NCI-H2081 (cell line): Measurements from ENCODE around the gene VSTM2B.
"Not testable (repeated sequence)": the region's sequence is repeated elsewhere in the genome, so short reads cannot be mapped to it uniquely, and the experiment has no call there.

Experiments used
- DNase-seq, 2 experiments: peaks; one replicate each; lab custom pipeline; 2025; lab: John Stamatoyannopoulos, UW

VSTM2B gene

DNA sequence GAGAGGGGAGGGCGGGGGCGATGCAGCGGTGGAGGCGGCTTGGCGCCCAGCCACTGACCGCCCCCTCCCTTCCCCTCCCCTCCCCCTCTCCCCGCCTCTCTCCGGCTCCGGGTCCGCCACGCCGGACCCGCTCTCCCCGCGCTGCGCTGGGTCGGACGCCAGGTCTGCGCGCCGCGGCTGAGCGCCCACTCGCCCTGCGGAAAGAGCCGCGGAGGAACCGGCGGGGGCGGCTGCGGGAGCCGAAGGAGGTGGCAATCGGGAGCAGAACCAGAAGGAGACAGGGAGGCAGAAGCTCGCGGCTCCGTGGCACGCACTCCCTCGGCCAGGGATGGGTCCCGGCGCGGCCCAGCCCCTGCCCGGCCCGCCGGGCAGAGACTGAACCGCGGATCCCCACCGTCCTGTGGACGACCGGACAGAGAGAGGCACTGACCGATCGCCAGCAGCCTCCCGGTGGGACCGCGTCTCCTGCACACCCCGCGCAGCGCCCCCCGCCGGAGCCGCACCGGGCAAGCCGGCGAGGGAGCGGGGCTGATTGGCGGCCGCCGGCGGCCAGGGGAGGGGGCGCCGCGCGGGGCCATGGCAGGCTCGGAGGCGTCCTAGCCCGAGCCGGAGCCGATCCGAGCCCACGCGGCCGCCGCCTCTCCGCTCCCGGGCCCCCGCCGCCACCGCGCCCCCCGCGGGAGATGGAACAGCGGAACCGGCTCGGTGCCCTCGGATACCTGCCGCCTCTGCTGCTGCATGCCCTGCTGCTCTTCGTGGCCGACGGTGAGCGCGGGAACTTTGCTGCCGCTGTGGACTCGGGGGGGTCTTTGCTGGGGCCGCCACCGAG lies at the start of gene VSTM2B:
Gene VSTM2B, plus strand, starts transcription at position 94 of the 829 bp plus-strand sequence. Its CDS starts 590 bp downstream, at position 684.
- no peak for DNase-seq

GRCh38 chr19:29476528-29476927 lies 49.3 kb upstream of the VSTM2B start:
- DNase-seq, result no peak

DNA sequence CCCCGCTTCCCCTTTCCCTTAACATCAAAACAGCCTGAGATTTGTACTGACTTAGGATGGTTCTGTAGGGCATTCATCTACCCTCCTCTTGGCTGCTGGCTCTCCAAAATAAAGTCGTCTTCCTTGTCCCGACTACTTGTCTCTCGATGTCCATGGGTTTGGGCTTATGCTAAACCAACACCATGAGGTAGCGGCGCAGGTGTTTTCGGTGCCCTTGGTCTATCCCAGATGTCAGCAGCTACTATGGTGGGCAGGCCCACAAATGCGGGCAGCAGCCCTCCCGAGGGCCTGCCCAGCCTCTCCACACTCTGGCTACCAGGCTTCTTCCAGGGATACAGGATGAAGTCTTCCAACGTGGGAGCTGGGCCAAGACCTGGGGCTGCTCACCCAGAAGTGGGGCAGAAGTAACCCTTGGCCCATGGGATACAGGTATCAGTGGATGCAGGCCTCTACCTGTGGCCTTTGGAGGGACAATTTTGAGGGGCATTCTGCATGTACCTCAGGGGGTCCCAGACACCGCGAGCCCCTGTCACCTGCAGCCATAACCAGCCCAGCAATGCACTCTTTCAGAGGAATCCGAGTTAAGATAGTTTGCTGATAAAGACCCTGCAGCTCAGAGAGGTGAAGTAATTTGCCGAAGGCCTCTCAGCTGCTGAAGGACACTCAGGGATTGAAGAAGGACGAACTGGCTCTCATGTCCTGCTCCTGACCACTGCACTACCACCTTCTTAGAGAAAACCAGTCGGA lies 47.8 kb upstream of the VSTM2B start:
- DNase-seq, result no peak

- DNase-seq, result no peak
Observed at GRCh38 chr19:29478578-29479565, 46.9 kb upstream of the VSTM2B start.

- no peak for DNase-seq
Observed at GRCh38 chr19:29479941-29480340, 45.9 kb upstream of the VSTM2B start.

DNA sequence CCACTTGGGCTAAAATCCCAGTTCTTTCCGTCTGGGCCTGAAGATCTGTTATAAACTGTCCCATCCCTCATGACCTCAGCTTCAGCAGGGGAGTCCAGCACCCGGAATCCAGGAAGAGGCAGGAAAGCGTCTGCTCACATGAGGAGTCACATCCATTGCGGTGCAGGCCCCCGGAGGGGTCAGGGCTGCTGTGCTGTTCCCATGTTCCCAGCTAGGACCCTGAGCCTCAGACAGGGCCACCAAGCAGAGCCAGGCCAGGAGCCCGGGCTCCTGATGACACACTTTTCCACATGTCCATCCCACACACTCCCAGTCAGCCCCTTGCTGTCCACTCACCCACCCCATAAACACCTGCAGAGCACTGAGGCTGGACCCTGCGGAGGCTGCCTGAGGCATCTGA lies 45.3 kb upstream of the VSTM2B start:
- DNase-seq, result no peak

- DNase-seq, result no peak
Observed at GRCh38 chr19:29482855-29483640, 42.7 kb upstream of the VSTM2B start.

DNA sequence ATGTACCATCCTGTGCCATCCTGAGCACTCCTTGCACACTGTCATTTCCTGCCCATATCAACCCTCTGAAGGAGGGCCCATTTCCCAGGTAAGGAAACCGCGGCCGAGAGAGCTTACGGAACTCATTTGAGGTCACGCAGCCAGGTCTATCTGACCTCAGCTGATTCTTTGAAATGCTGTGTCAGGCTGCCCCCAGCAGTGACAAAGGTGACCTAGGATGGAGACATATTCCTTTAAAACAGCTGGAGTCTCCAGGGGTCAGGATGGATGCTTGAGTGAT lies 42.2 kb upstream of the VSTM2B start:
- no peak for DNase-seq

DNA sequence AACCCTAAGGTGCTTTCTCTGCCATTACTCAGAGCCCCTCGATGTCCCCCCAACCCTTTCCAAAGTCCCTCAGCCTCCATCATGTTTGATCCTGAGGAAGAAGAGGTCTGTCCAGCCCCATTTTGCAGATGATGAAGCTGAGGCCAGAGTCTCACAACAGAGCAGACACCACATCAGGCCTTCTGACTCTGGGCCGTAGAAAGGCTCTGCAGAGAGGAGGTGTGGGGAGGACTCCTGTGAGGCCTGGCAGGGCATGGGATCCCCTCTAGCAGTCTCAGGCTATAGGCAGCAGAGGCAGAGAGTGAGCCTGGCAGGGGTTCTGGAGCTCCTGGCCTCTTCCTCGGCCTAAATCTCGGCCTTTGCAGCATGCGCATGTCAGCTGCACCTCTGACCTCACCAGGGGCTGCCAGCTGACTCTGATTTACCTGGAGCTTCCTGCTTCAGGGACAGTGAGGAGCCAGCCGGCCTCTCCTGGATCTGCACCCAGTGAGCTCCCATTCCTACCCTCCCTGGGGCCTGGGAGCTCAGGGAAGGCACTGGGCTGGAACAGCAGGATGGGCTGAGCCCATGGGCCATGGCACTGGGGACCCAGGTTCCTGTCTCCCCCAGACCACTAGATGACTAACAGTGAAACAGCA lies 41.7 kb upstream of the VSTM2B start:
- no peak for DNase-seq

- DNase-seq, result no peak
Observed at GRCh38 chr19:29484876-29485275, 40.9 kb upstream of the VSTM2B start.

GRCh38 chr19:29485293-29485692 lies 40.5 kb upstream of the VSTM2B start:
- DNase-seq, result no peak

DNA sequence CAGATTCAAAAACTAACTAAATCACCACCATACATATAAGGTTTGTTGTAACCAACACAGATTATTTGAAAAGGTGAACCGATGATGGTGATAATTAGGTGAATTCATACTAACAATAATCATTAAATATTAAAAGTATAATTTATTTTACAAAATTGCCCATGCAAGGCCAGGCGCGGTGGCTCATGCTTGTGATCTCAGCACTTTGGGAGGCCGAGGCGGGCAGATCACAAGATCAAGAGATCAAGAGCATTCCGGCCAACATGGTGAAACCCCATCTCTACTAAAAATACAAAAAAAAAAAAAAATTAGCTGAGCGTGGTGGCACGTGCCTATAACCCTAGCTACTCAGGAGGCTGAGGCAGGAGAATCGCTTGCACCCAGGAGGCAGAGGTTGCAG lies 38.8 kb upstream of the VSTM2B start:
- not testable (repeated sequence) for DNase-seq

DNA sequence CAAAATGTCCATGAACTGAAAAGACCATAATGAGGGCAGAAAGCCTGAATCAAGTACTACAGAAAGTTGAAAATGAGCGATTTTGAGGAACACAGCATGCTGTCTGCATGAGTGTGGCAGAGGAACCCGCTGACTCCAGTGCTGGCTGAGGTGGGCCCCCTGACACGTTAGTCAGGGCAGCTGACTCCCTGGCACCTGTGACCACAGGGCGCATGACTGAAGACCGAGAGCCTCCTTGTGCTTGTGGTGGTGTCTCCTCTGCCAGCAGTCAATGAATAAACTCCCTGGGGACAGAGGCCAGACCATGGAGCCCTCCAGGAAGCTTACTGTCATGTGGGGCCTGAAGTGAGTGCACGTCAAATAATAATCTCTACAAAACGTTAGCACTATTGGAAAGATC lies 38.4 kb upstream of the VSTM2B start:
- DNase-seq, result no peak

DNA sequence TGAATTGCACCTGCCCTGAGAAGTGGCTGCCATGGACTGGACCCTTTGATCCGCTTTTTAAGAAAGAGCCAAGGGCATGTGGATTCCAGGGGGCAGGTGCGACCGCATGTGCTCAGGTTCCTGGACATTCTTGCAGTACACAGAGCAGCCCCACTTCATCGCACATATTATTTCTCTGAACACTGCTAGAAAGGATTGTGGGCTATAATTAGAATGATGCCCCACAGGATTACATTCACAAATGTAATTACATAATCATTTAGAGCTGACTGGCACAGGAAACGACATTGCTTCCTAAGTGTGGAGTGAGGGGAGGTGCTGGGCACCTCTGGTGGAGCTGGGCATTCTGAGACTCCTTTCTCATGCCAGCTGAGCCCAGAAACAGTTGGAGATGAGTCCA lies 37.5 kb upstream of the VSTM2B start:
- DNase-seq, result no peak

DNA sequence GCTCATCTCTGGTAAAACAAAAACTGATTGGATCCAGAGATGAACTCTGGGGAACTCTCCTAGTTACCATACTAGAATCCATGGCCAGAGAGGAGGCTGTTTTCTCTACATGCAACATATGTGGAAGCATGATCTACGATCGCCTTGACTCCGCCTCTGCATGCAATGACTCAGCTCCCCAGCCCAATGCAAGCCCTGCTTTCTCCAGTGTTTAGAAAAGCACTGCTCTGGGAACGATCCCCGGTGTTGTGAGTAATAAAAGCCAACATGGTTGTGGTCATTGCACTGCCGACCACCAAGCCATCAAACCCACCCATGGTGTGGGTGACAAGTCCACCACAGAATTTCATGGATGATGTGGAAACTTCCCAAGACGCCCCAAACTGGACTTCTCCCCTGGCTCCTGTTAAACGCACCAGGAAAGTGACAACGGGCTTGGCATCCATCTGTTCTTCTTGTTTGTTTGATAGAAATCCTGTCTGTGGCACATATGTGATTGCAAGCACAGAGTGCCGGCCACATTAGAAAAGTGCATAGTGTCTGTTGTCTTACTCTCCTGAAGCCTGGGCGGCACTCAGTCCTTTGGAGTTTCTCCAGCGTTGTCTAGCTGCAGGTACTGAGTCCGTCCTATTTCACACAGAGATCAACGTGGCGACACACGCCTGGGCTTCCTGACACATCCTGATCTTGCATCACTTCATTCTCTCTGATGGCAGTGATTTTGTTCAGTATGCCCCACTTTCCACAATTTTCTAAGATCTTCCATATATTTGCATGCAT lies 36.4 kb upstream of the VSTM2B start:
- no peak for DNase-seq

DNA sequence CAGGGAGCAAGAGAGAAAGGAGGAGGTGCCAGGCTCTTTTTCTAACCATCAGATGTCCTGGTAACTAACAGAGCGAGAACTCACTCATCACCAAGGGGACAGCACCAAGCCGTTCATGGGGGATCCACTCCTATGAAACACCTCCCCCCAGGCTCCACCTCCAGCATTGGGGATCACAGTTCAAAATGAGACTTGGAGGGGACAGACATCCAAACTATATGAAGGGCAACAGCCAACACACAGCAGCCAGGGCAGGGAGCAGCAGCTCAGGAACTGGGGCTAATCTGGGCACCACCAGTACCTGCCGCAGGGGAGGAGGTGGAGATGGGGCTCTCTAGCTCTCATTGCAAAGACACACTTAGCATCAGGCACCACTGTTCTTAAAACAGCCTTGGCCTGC lies 34.3 kb upstream of the VSTM2B start:
- no peak for DNase-seq

DNA sequence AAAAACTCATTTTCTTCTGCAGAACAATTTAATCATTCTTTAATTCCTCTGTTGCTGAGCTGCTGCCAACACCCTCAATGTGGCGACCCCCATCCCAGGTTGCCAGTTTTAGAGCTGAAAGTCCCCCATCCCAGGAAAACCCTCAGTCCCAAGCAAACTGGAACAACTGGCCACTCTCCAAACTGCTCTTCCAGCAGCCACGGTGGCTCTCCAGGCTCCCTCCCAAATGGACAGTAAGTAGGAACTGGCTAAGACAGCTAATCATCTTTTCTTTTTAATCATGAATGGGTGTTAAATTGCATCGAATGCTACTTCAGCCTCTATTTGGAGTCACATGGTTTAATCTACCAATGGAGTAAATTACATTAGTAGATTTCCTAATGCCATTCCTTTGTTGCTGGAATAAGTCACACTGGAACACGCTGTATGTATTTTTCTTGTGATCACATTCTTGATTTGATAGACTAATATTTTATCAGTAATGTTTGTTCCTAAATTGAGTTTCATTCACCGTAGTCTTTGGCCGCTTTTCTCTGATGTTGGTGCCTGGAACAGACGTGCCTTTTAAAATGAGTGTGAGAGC lies 33.7 kb upstream of the VSTM2B start:
- DNase-seq, result no peak

GRCh38 chr19:29492769-29493168 lies 33.0 kb upstream of the VSTM2B start:
- DNase-seq, result no peak

- DNase-seq, result no peak
Observed at GRCh38 chr19:29495091-29495490, 30.7 kb upstream of the VSTM2B start.

GRCh38 chr19:29495901-29496441 lies 29.8 kb upstream of the VSTM2B start:
- DNase-seq, result no peak
